OCI-LY1 (cell line): ENCODE results near the gene CEMIP.

Experiments
- EZH2 ChIP-seq: fragments of 200-600 bp; sonication (generic), shearing (Covaris generic); IDR thresholded peaks from 2 replicates; pipeline ENCODE4 v1.8.0; 2017; ENCODE audit warnings: borderline replicate concordance, mixed run types, mild to moderate bottlenecking, antibody characterized with exemption, low read length, moderate library complexity, mixed read lengths
- TF ChIP-seq, protein P1 (sequence below): fragments of 200-600 bp; sonication (generic), shearing (Covaris generic); IDR thresholded peaks from 2 replicates; pipeline ENCODE4 v1.5.1; 2017; ENCODE audit warnings: mild to moderate bottlenecking, antibody characterized with exemption, low read length, moderate library complexity, mixed read lengths

DNA sequence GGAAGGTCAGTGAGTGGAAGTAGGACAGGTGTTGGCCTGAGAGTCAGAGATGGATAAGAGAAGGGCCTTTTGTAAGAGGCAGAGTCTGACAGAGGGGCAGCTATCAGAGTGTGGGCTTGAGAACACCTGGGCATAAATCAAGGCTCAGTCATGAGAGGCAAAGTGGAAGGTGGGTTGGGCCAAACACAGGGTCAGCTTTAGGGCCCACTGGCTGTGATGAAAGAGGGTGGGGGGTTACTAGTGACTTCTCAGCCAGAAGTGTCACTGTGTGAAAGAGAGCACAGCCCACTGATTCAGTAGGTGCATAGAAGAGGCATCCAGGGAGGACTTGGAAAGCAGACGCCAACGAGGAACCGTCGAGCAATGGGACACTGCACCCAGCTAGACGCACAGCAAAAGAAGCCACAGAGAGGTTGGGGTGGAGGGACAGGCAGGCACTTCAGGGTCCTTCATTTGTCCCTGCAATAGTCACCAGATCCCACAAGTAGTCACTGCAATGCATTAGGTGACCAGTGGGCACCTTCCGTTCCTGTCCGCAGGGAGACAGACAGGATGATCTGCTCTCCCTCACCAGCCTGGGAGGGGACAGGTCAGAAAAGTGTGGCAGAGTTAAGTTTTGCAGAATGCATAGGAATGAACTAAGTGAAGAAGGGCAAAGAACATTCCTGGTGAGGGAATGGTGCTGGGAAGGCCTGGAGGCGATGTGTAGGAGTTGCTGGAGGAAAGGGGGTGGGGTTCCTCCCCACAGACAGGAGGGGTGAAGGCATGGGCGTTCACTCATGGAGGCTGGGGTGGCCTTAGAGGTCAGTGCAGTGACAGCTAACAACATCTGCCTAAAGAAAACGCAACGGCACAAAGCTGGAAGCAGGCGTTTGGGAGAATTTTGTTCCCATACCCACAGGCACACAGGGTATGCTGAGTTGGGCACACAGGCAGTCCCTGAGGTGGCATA lies 174.1 kb downstream of the CEMIP start:
- TF ChIP-seq, protein P1, sequence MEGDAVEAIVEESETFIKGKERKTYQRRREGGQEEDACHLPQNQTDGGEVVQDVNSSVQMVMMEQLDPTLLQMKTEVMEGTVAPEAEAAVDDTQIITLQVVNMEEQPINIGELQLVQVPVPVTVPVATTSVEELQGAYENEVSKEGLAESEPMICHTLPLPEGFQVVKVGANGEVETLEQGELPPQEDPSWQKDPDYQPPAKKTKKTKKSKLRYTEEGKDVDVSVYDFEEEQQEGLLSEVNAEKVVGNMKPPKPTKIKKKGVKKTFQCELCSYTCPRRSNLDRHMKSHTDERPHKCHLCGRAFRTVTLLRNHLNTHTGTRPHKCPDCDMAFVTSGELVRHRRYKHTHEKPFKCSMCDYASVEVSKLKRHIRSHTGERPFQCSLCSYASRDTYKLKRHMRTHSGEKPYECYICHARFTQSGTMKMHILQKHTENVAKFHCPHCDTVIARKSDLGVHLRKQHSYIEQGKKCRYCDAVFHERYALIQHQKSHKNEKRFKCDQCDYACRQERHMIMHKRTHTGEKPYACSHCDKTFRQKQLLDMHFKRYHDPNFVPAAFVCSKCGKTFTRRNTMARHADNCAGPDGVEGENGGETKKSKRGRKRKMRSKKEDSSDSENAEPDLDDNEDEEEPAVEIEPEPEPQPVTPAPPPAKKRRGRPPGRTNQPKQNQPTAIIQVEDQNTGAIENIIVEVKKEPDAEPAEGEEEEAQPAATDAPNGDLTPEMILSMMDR: no peak
- no peak for TF ChIP-seq EZH2
